H1 (cell line): ENCODE results near the gene DSE. TPM values are rescaled to one million over a fixed set of nuclear protein-coding genes. Genes with fewer than 3 reads are reported as not detected.

Experiments
- CTCF ChIA-PET: fragments of 300-600 bp; sonication (Branson Sonifier 250); formaldehyde crosslinking; loops from one replicate; lab custom pipeline; 2021; ENCODE audit not compliant: partially characterized antibody; lab: Charles Lee
- POLR2A ChIA-PET: fragments of 300-600 bp; sonication (Branson Sonifier 250); formaldehyde crosslinking; loops from one replicate; lab custom pipeline; 2021; ENCODE audit warnings: inconsistent platforms; ENCODE audit not compliant: partially characterized antibody; lab: Charles Lee
- DNase-seq, 2 experiments: peaks; one replicate each; pipeline versions ENCODE4 v3.0.0 to v3.0.0-alpha.2; 2010 to 2022; ENCODE audit warnings: low spot score in 2 of 2, low read depth in 1 of 2, mixed read lengths in 1 of 2
- FAIRE-seq: peaks from 2 replicates; lab custom pipeline; 2011; peaks lifted over from hg19 to GRCh38; lab: Jason Lieb, UNC
- H2AFZ ChIP-seq: 2 replicates; pipeline ENCODE4 v1.8.1; 2012; ENCODE audit warnings: low read length, inconsistent platforms
- H2AK5ac ChIP-seq: 2 replicates; pipeline ENCODE4 v1.6.1; 2013; ENCODE audit warnings: low read depth, low read length
- H2BK120ac ChIP-seq: replicated peaks from 2 replicates; pipeline ENCODE3; 2013; ENCODE audit warnings: low read depth, low read length, inconsistent platforms
- H2BK12ac ChIP-seq: 2 replicates; pipeline ENCODE4 v1.6.1; 2013; ENCODE audit warnings: low read depth, low read length
- H2BK15ac ChIP-seq: 2 replicates; pipeline ENCODE4 v1.6.1; 2013; ENCODE audit warnings: low read length
- H2BK20ac ChIP-seq: 2 replicates; pipeline ENCODE4 v1.6.1; 2013; ENCODE audit warnings: low read length
- H2BK5ac ChIP-seq: 2 replicates; pipeline ENCODE4 v1.6.1; 2013; ENCODE audit warnings: low read depth, low read length
- H3K14ac ChIP-seq: 2 replicates; pipeline ENCODE4 v1.6.1; 2013; ENCODE audit warnings: inconsistent platforms; ENCODE audit not compliant: insufficient read length
- H3K18ac ChIP-seq: 2 replicates; pipeline ENCODE4 v1.6.1; 2013; ENCODE audit warnings: low read length; ENCODE audit errors: extremely low read depth
- H3K23ac ChIP-seq: 2 replicates; pipeline ENCODE4 v1.6.1; 2013; ENCODE audit warnings: inconsistent platforms; ENCODE audit not compliant: insufficient read length
- H3K23me2 ChIP-seq: 2 replicates; pipeline ENCODE4 v1.6.1; 2013; ENCODE audit warnings: low read depth, low read length
- H3K27ac ChIP-seq: 2 replicates; pipeline ENCODE4 v1.6.1; 2011; ENCODE audit warnings: low read depth, low read length, inconsistent platforms
- H3K27me3 ChIP-seq, 4 experiments: replicated peaks in 1 of 4; 1 replicate in 1 of 4; 2 replicates in 3 of 4; pipeline versions ENCODE4 v1.6.1 to v1.8.1; 2011 to 2013; ENCODE audit warnings: low read length in 3 of 4, mild to moderate bottlenecking in 3 of 4, inconsistent platforms in 2 of 4, mixed read lengths in 2 of 4, moderate library complexity in 1 of 4; ENCODE audit not compliant: control insufficient read depth in 3 of 4, insufficient read depth in 3 of 4; ENCODE audit errors: extremely low read depth in 1 of 4
- H3K36me3 ChIP-seq, 4 experiments: 2 replicates each; pipeline versions ENCODE4 v1.6.1 to v1.8.1; 2011 to 2013; ENCODE audit warnings: mild to moderate bottlenecking in 4 of 4, low read length in 3 of 4, moderate library complexity in 2 of 4, control low read depth in 1 of 4, inconsistent platforms in 1 of 4; ENCODE audit not compliant: insufficient read depth in 4 of 4, control insufficient read depth in 2 of 4
- H3K4ac ChIP-seq: replicated peaks from 2 replicates; pipeline ENCODE3; 2013; ENCODE audit warnings: low read length, low read depth, mixed read lengths, inconsistent platforms; ENCODE audit not compliant: insufficient read length
- H3K4me1 ChIP-seq, 4 experiments: replicated peaks in 1 of 4; 1 replicate in 1 of 4; 2 replicates in 3 of 4; pipeline versions ENCODE4 v1.6.1 to v1.8.1; 2011 to 2013; ENCODE audit warnings: low read length in 3 of 4, inconsistent platforms in 2 of 4, mixed read lengths in 1 of 4; ENCODE audit not compliant: insufficient read depth in 4 of 4, control insufficient read depth in 3 of 4
- H3K4me2 ChIP-seq, 2 experiments: 2 replicates each; pipeline versions ENCODE4 v1.6.1 to v1.8.1; 2011 to 2013; ENCODE audit warnings: low read depth in 2 of 2, low read length in 2 of 2, control low read depth in 1 of 2, inconsistent platforms in 1 of 2, mild to moderate bottlenecking in 1 of 2; ENCODE audit not compliant: insufficient read depth in 1 of 2
- H3K4me3 ChIP-seq, 4 experiments: fragments of 200-600, 300-600 bp in 1 of 4; sonication (generic), shearing (Covaris generic), sonication (Bioruptor Twin) in 1 of 4; 2 replicates each; pipeline versions ENCODE4 v1.5.1 to v1.8.1; 2011 to 2016; ENCODE audit warnings: low read length in 4 of 4, low read depth in 3 of 4, control low read depth in 2 of 4, inconsistent platforms in 2 of 4, mild to moderate bottlenecking in 2 of 4, mixed read lengths in 1 of 4, moderate library complexity in 1 of 4; ENCODE audit not compliant: insufficient read depth in 2 of 4; ENCODE audit errors: extremely low read depth in 1 of 4
- H3K56ac ChIP-seq: replicated peaks from 2 replicates; pipeline ENCODE3; 2013; ENCODE audit warnings: low read depth, mild to moderate bottlenecking, mixed read lengths, low read length, inconsistent platforms; ENCODE audit not compliant: insufficient read length
- H3K79me1 ChIP-seq: 2 replicates; pipeline ENCODE4 v1.6.1; 2013; ENCODE audit warnings: low read depth, low read length, control low read depth
- H3K79me2 ChIP-seq, 2 experiments: 2 replicates each; pipeline versions ENCODE4 v1.6.1 to v1.8.1; 2012 to 2013; ENCODE audit warnings: low read length in 2 of 2, mild to moderate bottlenecking in 2 of 2, inconsistent platforms in 1 of 2; ENCODE audit not compliant: insufficient read depth in 2 of 2, control insufficient read depth in 1 of 2
- H3K9ac ChIP-seq, 4 experiments: replicated peaks in 1 of 4; 1 replicate in 1 of 4; 2 replicates in 3 of 4; pipeline versions ENCODE4 v1.6.1 to v1.8.1; 2011 to 2013; ENCODE audit warnings: low read depth in 3 of 4, low read length in 3 of 4, control low read depth in 2 of 4, mild to moderate bottlenecking in 2 of 4, moderate library complexity in 2 of 4, inconsistent platforms in 1 of 4; ENCODE audit errors: extremely low read depth in 1 of 4
- H3K9me3 ChIP-seq, 2 experiments: 2 replicates each; pipeline versions ENCODE4 v1.6.1 to v1.8.1; 2012 to 2013; ENCODE audit warnings: mild to moderate bottlenecking in 2 of 2, moderate library complexity in 2 of 2, control low read depth in 1 of 2, inconsistent platforms in 1 of 2, low read depth in 1 of 2, low read length in 1 of 2, mixed read lengths in 1 of 2; ENCODE audit not compliant: insufficient read depth in 2 of 2
- H4K20me1 ChIP-seq, 2 experiments: replicated peaks in 1 of 2; 2 replicates each; pipeline versions ENCODE3 to v1.8.1; 2011 to 2013; ENCODE audit warnings: inconsistent platforms in 2 of 2, low read length in 2 of 2, mild to moderate bottlenecking in 1 of 2; ENCODE audit not compliant: insufficient read depth in 2 of 2, control insufficient read depth in 1 of 2
- H4K5ac ChIP-seq: 2 replicates; pipeline ENCODE4 v1.6.1; 2013; ENCODE audit warnings: low read length, low read depth, mixed read lengths, inconsistent platforms; ENCODE audit not compliant: insufficient read length
- H4K8ac ChIP-seq: 2 replicates; pipeline ENCODE4 v1.8.0; 2013; ENCODE audit warnings: mild to moderate bottlenecking, moderate library complexity, low read length, inconsistent platforms; ENCODE audit not compliant: insufficient read depth; ENCODE audit errors: extremely low read depth
- H4K91ac ChIP-seq: replicated peaks from 2 replicates; pipeline ENCODE3; 2013; ENCODE audit warnings: low read length, mixed read lengths, inconsistent platforms; ENCODE audit not compliant: insufficient read length
- CEBPB ChIP-seq: IDR thresholded peaks from 2 replicates; pipeline ENCODE4 v1.6.1; 2012; ENCODE audit warnings: low read depth, low read length
- HDAC2 ChIP-seq, 2 experiments: fragments of 300-600 bp in 1 of 2; sonication (generic) in 1 of 2; IDR thresholded peaks; 2 replicates each; pipeline ENCODE4 v1.6.1; 2011 to 2012; ENCODE audit warnings: low read depth in 2 of 2, low read length in 2 of 2, mild to moderate bottlenecking in 2 of 2, moderate library complexity in 2 of 2, borderline replicate concordance in 1 of 2, inconsistent platforms in 1 of 2
- KDM1A ChIP-seq: fragments of 200-600, 300-600 bp; sonication (generic); IDR thresholded peaks from 2 replicates; pipeline ENCODE4 v1.7.1; 2016; ENCODE audit warnings: mild to moderate bottlenecking, low read length, borderline replicate concordance
- SIX5 ChIP-seq: IDR thresholded peaks from 2 replicates; pipeline ENCODE4 v1.6.1; 2011; ENCODE audit warnings: mild to moderate bottlenecking, low read depth, low read length
- ZNF274 ChIP-seq: IDR thresholded peaks from 2 replicates; pipeline ENCODE4 v1.7.0; 2012; ENCODE audit warnings: low read length, borderline replicate concordance; ENCODE audit errors: extremely low read depth
- polyA plus RNA-seq, 7 experiments: library from polyadenylated mRNA; depleted of rRNA in 3 of 7; stranded (reverse) in 5 of 7; unstranded in 2 of 7; fragments of >200 nt in 5 of 7; fragments of 200-250 nt in 2 of 7; gene quantifications; 1 replicate in 5 of 7; 2 replicates in 1 of 7; 4 replicates in 1 of 7; pipeline versions ENCODE4 v1.2.1 to v1.2.3, GENCODE V29; 2011 to 2013; ENCODE audit warnings: missing spikeins in 2 of 7, mixed read lengths in 2 of 7
- total RNA-seq: library from RNA; stranded (reverse); fragmentation: NEBNext Ultra II Directional; extraction: Animal tissue kit (Norgen Biotek cat#: 25700); gene quantifications from 2 replicates; pipeline ENCODE4 v1.2.1, GENCODE V29; 2021

DSE gene
- total and polyA plus RNA-seq, 2 of the 8 experiments (the other 6 are each of a cell fraction or from before 2014, with no cell fraction given), result 32.5 to 94.4 TPM

DNA sequence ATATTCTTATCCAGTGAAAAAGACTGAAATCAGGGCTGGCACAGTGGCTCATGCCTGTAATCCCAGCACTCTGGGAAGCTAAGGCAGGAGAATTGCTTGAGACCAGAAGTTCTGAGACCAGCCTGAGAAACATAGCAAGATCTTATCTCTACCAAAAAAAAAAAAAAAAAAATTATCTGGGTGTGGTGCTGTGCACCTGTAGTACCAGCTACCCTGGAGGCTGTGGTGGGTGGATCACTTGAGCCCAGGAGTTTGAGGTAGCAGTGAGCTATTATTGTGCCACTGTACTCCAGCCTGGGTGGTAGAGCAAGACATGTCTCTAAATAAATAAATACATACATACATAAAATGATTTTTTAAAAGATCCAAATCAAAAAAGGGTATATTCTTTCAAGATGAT, 96.8 kb downstream of the DSE start:
- DNase-seq (no peak), FAIRE-seq (no peak)
- Histone ChIP-seq H3K36me3 (no peaks in the 10 kb centered on the region), H4K5ac (no peak overlapping the region), H3K4me1 (peaks cover 0 to 3% (median 2%) of the 10 kb centered on the region in 4 experiments; a peak in 3 of 7 replicates), H3K14ac (no peak overlapping the region), H3K4ac (no peak overlapping the region), H3K79me1 (no peaks in the 10 kb centered on the region), H2AFZ (no peak overlapping the region), H2BK20ac (no peak overlapping the region), H3K79me2 (no peaks in the 10 kb centered on the region), H3K27ac (no peak overlapping the region), H3K23me2 (no peaks in the 10 kb centered on the region), H4K20me1 (no peaks in the 10 kb centered on the region), H2BK15ac (no peak overlapping the region), H2BK120ac (no peak overlapping the region), H3K23ac (no peak overlapping the region), H3K56ac (no peak overlapping the region), H2BK5ac (no peak overlapping the region), H2AK5ac (no peak overlapping the region), H3K9ac (no peak overlapping the region), H4K91ac (no peak overlapping the region), H4K8ac (no peak overlapping the region), H3K18ac (no peak overlapping the region), H3K4me2 (no peak overlapping the region), H2BK12ac (no peak overlapping the region), H3K27me3 (peaks cover 3 to 10% (median 7%) of the 10 kb centered on the region in 4 experiments; a peak in 6 of 7 replicates), H3K4me3 (no peak overlapping the region), H3K9me3 (no peaks in the 10 kb centered on the region)
- TF ChIP-seq ZNF274 (no peak), CEBPB (no peak), SIX5 (no peak), HDAC2 (IDR thresholded peaks at IDR 0.05; ENCODE audit: borderline replicate concordance in 1 of 2, low read depth in 2 of 2, low read length in 2 of 2) (no peak), KDM1A (no peak)
- ChIA-PET CTCF (no interaction called here), POLR2A (no interaction called here)
